Measurements from ENCODE around the gene ZBP1.

- TF ChIP-seq, protein P1, sequence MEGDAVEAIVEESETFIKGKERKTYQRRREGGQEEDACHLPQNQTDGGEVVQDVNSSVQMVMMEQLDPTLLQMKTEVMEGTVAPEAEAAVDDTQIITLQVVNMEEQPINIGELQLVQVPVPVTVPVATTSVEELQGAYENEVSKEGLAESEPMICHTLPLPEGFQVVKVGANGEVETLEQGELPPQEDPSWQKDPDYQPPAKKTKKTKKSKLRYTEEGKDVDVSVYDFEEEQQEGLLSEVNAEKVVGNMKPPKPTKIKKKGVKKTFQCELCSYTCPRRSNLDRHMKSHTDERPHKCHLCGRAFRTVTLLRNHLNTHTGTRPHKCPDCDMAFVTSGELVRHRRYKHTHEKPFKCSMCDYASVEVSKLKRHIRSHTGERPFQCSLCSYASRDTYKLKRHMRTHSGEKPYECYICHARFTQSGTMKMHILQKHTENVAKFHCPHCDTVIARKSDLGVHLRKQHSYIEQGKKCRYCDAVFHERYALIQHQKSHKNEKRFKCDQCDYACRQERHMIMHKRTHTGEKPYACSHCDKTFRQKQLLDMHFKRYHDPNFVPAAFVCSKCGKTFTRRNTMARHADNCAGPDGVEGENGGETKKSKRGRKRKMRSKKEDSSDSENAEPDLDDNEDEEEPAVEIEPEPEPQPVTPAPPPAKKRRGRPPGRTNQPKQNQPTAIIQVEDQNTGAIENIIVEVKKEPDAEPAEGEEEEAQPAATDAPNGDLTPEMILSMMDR (IDR thresholded peaks at IDR 0.05), result no peak
- TF ChIP-seq POLR2A (IDR thresholded peaks at IDR 0.05), result no peak
- TF ChIP-seq POLR2AphosphoS5 (IDR thresholded peaks at IDR 0.05), result no peak
These were observed 40.8 kb downstream of the ZBP1 start for GRCh38 chr20:57579331-57579897.
